ENCODE measurements around the gene POU2AF1. TPM values are rescaled to one million over a fixed set of nuclear protein-coding genes. Genes with fewer than 3 reads are reported as not detected.
A peak's percentile ranks its signal among the peaks of the same experiment; 100 is the strongest.

POU2AF1 gene
- total and polyA plus RNA-seq, 2 of the 13 experiments (the other 11 are each of a cell fraction or from before 2014, with no cell fraction given): 1.9 to 3.6 TPM

- TF ChIP-seq THRA (CRISPR knock-in tag; IDR thresholded peaks at IDR 0.05; ENCODE audit: borderline replicate concordance): no peak
- TF ChIP-seq ZFY (CRISPR knock-in tag; IDR thresholded peaks at IDR 0.05): no peak
- TF ChIP-seq NFRKB (IDR thresholded peaks at IDR 0.05): no peak
- TF ChIP-seq ZNF598 (CRISPR knock-in tag; IDR thresholded peaks at IDR 0.05; ENCODE audit: borderline replicate concordance): no peak
- TF ChIP-seq BRD4 (CRISPR knock-in tag; IDR thresholded peaks at IDR 0.05): no peak
- no peak for TF ChIP-seq SRSF1 (optimal IDR thresholded peaks at IDR 0.05; ENCODE audit: low read depth, low read length)
- TF ChIP-seq, protein P1, sequence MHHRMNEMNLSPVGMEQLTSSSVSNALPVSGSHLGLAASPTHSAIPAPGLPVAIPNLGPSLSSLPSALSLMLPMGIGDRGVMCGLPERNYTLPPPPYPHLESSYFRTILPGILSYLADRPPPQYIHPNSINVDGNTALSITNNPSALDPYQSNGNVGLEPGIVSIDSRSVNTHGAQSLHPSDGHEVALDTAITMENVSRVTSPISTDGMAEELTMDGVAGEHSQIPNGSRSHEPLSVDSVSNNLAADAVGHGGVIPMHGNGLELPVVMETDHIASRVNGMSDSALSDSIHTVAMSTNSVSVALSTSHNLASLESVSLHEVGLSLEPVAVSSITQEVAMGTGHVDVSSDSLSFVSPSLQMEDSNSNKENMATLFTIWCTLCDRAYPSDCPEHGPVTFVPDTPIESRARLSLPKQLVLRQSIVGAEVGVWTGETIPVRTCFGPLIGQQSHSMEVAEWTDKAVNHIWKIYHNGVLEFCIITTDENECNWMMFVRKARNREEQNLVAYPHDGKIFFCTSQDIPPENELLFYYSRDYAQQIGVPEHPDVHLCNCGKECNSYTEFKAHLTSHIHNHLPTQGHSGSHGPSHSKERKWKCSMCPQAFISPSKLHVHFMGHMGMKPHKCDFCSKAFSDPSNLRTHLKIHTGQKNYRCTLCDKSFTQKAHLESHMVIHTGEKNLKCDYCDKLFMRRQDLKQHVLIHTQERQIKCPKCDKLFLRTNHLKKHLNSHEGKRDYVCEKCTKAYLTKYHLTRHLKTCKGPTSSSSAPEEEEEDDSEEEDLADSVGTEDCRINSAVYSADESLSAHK (CRISPR knock-in tag; IDR thresholded peaks at IDR 0.05; ENCODE audit: borderline replicate concordance): no peak
- peak; percentile 65 for TF ChIP-seq MIXL1 (CRISPR knock-in tag; IDR thresholded peaks at IDR 0.05)
- TF ChIP-seq, protein P2, sequence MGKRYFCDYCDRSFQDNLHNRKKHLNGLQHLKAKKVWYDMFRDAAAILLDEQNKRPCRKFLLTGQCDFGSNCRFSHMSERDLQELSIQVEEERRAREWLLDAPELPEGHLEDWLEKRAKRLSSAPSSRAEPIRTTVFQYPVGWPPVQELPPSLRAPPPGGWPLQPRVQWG (CRISPR knock-in tag; IDR thresholded peaks at IDR 0.05; ENCODE audit: borderline replicate concordance, low read depth): no peak
- TF ChIP-seq SOX5 (CRISPR knock-in tag; IDR thresholded peaks at IDR 0.05; ENCODE audit: borderline replicate concordance): 0 out of 2 replicates have a peak, but pooled peaks have one; percentile 45
- TF ChIP-seq ZNF564 (CRISPR knock-in tag; IDR thresholded peaks at IDR 0.05): no peak
- no peak for TF ChIP-seq ZNF256 (CRISPR knock-in tag; conservative IDR thresholded peaks at IDR 0.05)
- no peak for TF ChIP-seq ZNF713 (CRISPR knock-in tag; IDR thresholded peaks at IDR 0.05)
- no peak for TF ChIP-seq REL (CRISPR knock-in tag; conservative IDR thresholded peaks at IDR 0.05)
- no peak for TF ChIP-seq ZBTB42 (CRISPR knock-in tag; IDR thresholded peaks at IDR 0.05)
- no peak for TF ChIP-seq MLLT10 (CRISPR knock-in tag; IDR thresholded peaks at IDR 0.05)
- no peak for TF ChIP-seq MTA1 (CRISPR knock-in tag; IDR thresholded peaks at IDR 0.05; ENCODE audit: borderline replicate concordance)
- TF ChIP-seq AHR (CRISPR knock-in tag; IDR thresholded peaks at IDR 0.05): no peak
- TF ChIP-seq, protein P3, sequence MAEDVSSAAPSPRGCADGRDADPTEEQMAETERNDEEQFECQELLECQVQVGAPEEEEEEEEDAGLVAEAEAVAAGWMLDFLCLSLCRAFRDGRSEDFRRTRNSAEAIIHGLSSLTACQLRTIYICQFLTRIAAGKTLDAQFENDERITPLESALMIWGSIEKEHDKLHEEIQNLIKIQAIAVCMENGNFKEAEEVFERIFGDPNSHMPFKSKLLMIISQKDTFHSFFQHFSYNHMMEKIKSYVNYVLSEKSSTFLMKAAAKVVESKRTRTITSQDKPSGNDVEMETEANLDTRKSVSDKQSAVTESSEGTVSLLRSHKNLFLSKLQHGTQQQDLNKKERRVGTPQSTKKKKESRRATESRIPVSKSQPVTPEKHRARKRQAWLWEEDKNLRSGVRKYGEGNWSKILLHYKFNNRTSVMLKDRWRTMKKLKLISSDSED (CRISPR knock-in tag; IDR thresholded peaks at IDR 0.05): no peak
- TF ChIP-seq MED1 (CRISPR knock-in tag; IDR thresholded peaks at IDR 0.05): peak; percentile 82
- TF ChIP-seq, protein P4, sequence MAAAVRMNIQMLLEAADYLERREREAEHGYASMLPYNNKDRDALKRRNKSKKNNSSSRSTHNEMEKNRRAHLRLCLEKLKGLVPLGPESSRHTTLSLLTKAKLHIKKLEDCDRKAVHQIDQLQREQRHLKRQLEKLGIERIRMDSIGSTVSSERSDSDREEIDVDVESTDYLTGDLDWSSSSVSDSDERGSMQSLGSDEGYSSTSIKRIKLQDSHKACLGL (CRISPR knock-in tag; IDR thresholded peaks at IDR 0.05): no peak
- TF ChIP-seq, protein P5, sequence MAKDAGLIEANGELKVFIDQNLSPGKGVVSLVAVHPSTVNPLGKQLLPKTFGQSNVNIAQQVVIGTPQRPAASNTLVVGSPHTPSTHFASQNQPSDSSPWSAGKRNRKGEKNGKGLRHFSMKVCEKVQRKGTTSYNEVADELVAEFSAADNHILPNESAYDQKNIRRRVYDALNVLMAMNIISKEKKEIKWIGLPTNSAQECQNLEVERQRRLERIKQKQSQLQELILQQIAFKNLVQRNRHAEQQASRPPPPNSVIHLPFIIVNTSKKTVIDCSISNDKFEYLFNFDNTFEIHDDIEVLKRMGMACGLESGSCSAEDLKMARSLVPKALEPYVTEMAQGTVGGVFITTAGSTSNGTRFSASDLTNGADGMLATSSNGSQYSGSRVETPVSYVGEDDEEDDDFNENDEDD (CRISPR knock-in tag; IDR thresholded peaks at IDR 0.05; ENCODE audit: borderline replicate concordance): no peak
- TF ChIP-seq NCOA1 (CRISPR knock-in tag; IDR thresholded peaks at IDR 0.05): no peak
- no peak for TF ChIP-seq KLF16 (CRISPR knock-in tag; IDR thresholded peaks at IDR 0.05)
Measured at GRCh38 chr11:111351374-111352055, 27.6 kb downstream of the POU2AF1 start (continued).
